Astrocyte (in vitro differentiated cells and primary cell): ENCODE results near the gene PCYT1A. TPM values are rescaled to one million over a fixed set of nuclear protein-coding genes. Genes with fewer than 3 reads are reported as not detected.
"Not testable (repeated sequence)": the region's sequence is repeated elsewhere in the genome, so short reads cannot be mapped to it uniquely, and the experiment has no call there.

Experiments
- DNase-seq: peaks from one replicate; pipeline ENCODE4 v3.0.0-alpha.2; 2010; ENCODE audit warnings: low read depth
- FAIRE-seq: peaks from 2 replicates; lab custom pipeline; 2011; peaks lifted over from hg19 to GRCh38; lab: Jason Lieb, UNC
- H2AFZ ChIP-seq: 2 replicates; pipeline ENCODE4 v1.6.0; 2012; ENCODE audit warnings: low read depth, low read length, inconsistent platforms
- H3K27ac ChIP-seq: 2 replicates; pipeline ENCODE4 v1.5.1; 2011; ENCODE audit warnings: low read depth, low read length, inconsistent platforms
- H3K27me3 ChIP-seq: 2 replicates; pipeline ENCODE4 v1.6.0; 2011; ENCODE audit warnings: low read length, inconsistent platforms; ENCODE audit not compliant: insufficient read depth
- H3K36me3 ChIP-seq: 2 replicates; pipeline ENCODE4 v1.5.1; 2011; ENCODE audit warnings: low read length, inconsistent platforms; ENCODE audit not compliant: insufficient read depth
- H3K4me1 ChIP-seq: 2 replicates; pipeline ENCODE4 v1.5.1; 2011; ENCODE audit warnings: low read length, inconsistent platforms; ENCODE audit not compliant: insufficient read depth
- H3K4me2 ChIP-seq: 2 replicates; pipeline ENCODE4 v1.6.0; 2012; ENCODE audit warnings: low read length, inconsistent platforms
- H3K4me3 ChIP-seq: 2 replicates; pipeline ENCODE4 v1.5.1; 2011; ENCODE audit warnings: low read depth, mild to moderate bottlenecking, low read length, inconsistent platforms; ENCODE audit not compliant: insufficient read depth
- H3K79me2 ChIP-seq: 2 replicates; pipeline ENCODE4 v1.6.0; 2012; ENCODE audit warnings: mild to moderate bottlenecking, low read length, inconsistent platforms; ENCODE audit not compliant: insufficient read depth
- H3K9ac ChIP-seq: 2 replicates; pipeline ENCODE4 v1.6.0; 2012; ENCODE audit warnings: mild to moderate bottlenecking, low read length, inconsistent platforms
- H3K9me3 ChIP-seq: 2 replicates; pipeline ENCODE4 v1.5.1; 2012; ENCODE audit warnings: low read depth, mild to moderate bottlenecking, low read length, inconsistent platforms; ENCODE audit not compliant: insufficient read depth
- H4K20me1 ChIP-seq: 2 replicates; pipeline ENCODE4 v1.6.0; 2012; ENCODE audit warnings: low read length, inconsistent platforms; ENCODE audit not compliant: insufficient read depth
- H3K27ac Mint-ChIP-seq: one replicate; pipeline ENCODE4 v1.8.0; 2021; ENCODE audit warnings: mild to moderate bottlenecking, mixed read lengths; ENCODE audit not compliant: unreplicated experiment
- H3K27me3 Mint-ChIP-seq: one replicate; pipeline ENCODE4 v1.8.0; 2021; ENCODE audit warnings: low read depth, mixed read lengths; ENCODE audit not compliant: unreplicated experiment
- H3K36me3 Mint-ChIP-seq: one replicate; pipeline ENCODE4 v1.8.0; 2021; ENCODE audit warnings: low read depth, mixed read lengths; ENCODE audit not compliant: unreplicated experiment
- H3K4me1 Mint-ChIP-seq: one replicate; pipeline ENCODE4 v1.8.0; 2021; ENCODE audit warnings: low read depth, mixed read lengths; ENCODE audit not compliant: unreplicated experiment
- H3K4me3 Mint-ChIP-seq: one replicate; pipeline ENCODE4 v1.8.0; 2021; ENCODE audit warnings: mild to moderate bottlenecking, moderate library complexity, mixed read lengths; ENCODE audit not compliant: unreplicated experiment
- H3K9me3 Mint-ChIP-seq: one replicate; pipeline ENCODE4 v1.8.0; 2021; ENCODE audit warnings: mild to moderate bottlenecking, mixed read lengths; ENCODE audit not compliant: unreplicated experiment
- EZH2 ChIP-seq: IDR thresholded peaks from 2 replicates; pipeline ENCODE4 v1.6.1; 2012; ENCODE audit warnings: mild to moderate bottlenecking, low read length, inconsistent platforms; ENCODE audit not compliant: insufficient read depth
- total RNA-seq: library from RNA; stranded (reverse); gene quantifications from 2 replicates; pipeline ENCODE4 v1.2.1, GENCODE V29; 2021
- TF ChIP-seq, protein P1 (sequence below): IDR thresholded peaks from 2 replicates; pipeline ENCODE4 v1.5.1; 2011; ENCODE audit warnings: low read depth, mild to moderate bottlenecking, inconsistent platforms, low read length, moderate library complexity; ENCODE audit not compliant: insufficient read depth

The PCYT1A gene
- total RNA-seq, 1 donor from 2014 or later = 92.6 TPM

DNA sequence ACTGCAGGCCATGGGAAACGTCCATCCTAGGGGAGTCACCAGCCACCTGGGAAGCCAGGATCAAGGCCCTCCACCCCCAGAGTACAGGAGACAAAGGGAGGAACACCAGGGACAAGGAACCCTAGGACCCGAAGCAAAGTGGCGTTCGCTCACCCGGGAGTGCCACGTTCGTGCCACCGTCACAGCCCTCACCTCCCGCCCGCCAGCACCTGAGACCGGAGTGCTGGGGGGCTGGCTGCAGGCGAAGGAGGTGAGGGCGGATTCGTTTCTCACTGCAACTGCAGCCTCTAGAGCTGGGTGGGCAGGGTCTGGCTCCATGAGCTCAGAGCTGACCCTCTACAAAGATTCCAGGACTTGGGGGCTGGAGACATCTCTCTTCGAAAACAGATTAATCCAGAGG lies 102.6 kb downstream of the PCYT1A start:
- Histone ChIP-seq H3K9ac (no peak overlapping the region), H3K36me3 (no peaks in the 10 kb centered on the region), H3K79me2 (no peaks in the 10 kb centered on the region), H2AFZ (no peak overlapping the region), H3K4me1 (peaks cover 2% of the 10 kb centered on the region), H3K27me3 (no peaks in the 10 kb centered on the region), H3K4me2 (no peak overlapping the region), H3K27ac (no peak overlapping the region), H4K20me1 (no peaks in the 10 kb centered on the region), H3K4me3 (no peak overlapping the region), H3K9me3 (no peaks in the 10 kb centered on the region)
- Mint-ChIP-seq H3K4me1 (peaks cover 5% of the 10 kb centered on the region), H3K27me3 (peaks cover 4% of the 10 kb centered on the region), H3K36me3 (no peaks in the 10 kb centered on the region), H3K27ac (no peak overlapping the region), H3K9me3 (peaks cover 2% of the 10 kb centered on the region), H3K4me3 (no peak overlapping the region)
- DNase-seq (no peak), FAIRE-seq (no peak)
- no peak for TF ChIP-seq EZH2
- TF ChIP-seq, protein P1, sequence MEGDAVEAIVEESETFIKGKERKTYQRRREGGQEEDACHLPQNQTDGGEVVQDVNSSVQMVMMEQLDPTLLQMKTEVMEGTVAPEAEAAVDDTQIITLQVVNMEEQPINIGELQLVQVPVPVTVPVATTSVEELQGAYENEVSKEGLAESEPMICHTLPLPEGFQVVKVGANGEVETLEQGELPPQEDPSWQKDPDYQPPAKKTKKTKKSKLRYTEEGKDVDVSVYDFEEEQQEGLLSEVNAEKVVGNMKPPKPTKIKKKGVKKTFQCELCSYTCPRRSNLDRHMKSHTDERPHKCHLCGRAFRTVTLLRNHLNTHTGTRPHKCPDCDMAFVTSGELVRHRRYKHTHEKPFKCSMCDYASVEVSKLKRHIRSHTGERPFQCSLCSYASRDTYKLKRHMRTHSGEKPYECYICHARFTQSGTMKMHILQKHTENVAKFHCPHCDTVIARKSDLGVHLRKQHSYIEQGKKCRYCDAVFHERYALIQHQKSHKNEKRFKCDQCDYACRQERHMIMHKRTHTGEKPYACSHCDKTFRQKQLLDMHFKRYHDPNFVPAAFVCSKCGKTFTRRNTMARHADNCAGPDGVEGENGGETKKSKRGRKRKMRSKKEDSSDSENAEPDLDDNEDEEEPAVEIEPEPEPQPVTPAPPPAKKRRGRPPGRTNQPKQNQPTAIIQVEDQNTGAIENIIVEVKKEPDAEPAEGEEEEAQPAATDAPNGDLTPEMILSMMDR = no peak

DNA sequence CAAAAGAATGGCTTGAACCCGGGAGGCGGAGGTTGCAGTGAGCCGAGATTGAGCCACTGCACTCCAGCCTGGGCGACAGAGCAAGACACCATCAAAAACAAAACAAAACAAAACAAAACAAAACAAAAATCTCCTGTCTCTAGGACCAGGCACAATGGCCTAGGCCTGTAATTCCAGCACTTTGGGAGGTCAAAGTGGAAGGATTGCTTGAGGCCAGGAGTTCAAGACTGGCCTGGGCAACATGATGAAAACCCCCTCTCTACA lies 103.4 kb downstream of the PCYT1A start:
- not testable (repeated sequence) for H2AFZ ChIP-seq, H3K9ac ChIP-seq, DNase-seq, H3K27ac Mint-ChIP-seq, H3K36me3 Mint-ChIP-seq, H4K20me1 ChIP-seq, H3K4me3 ChIP-seq, H3K4me3 Mint-ChIP-seq, H3K27me3 ChIP-seq, H3K79me2 ChIP-seq, H3K4me2 ChIP-seq, H3K27ac ChIP-seq, H3K27me3 Mint-ChIP-seq, H3K4me1 Mint-ChIP-seq, H3K9me3 ChIP-seq, H3K9me3 Mint-ChIP-seq, FAIRE-seq, H3K36me3 ChIP-seq, H3K4me1 ChIP-seq

DNA sequence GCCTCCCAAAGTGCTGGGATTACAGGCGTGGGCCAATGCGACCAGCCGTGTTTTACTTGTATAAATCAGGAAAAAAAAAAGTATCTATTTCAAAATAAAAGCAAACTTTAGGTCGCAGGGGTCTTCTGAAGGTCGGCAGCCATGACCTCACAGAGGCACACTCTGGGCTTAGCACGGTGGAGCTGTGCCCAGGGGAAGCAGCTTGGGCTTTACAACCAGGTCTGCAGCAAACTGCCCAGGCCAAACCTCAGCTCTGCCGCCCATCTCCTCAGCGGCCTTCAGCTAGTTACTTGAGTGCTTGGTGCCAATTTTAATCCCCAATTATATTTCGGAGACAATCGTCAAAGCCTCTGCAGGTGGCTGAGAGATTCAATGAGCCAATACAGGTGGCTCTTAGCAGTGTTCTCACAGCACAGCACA lies 106.4 kb downstream of the PCYT1A start:
- peaks cover 8% of the 10 kb centered on the region for H3K4me1 Mint-ChIP-seq
- Histone ChIP-seq H3K4me2 (no peak overlapping the region), H3K9me3 (no peaks in the 10 kb centered on the region), H3K27ac (no peak overlapping the region), H2AFZ (no peak overlapping the region), H3K79me2 (no peaks in the 10 kb centered on the region), H3K27me3 (no peaks in the 10 kb centered on the region), H3K4me1 (peaks cover 10% of the 10 kb centered on the region), H3K4me3 (no peak overlapping the region), H4K20me1 (no peaks in the 10 kb centered on the region), H3K9ac (no peak overlapping the region), H3K36me3 (no peaks in the 10 kb centered on the region)
- H3K27ac Mint-ChIP-seq = no peak overlapping the region
- peaks cover 4% of the 10 kb centered on the region for H3K27me3 Mint-ChIP-seq
- no peak overlapping the region for H3K4me3 Mint-ChIP-seq
- DNase-seq = no peak
- TF ChIP-seq, protein P1 = no peak
- TF ChIP-seq EZH2 = no peak
- no peak for FAIRE-seq
- H3K36me3 Mint-ChIP-seq = no peaks in the 10 kb centered on the region
- peaks cover 2% of the 10 kb centered on the region for H3K9me3 Mint-ChIP-seq
